A549 (cell line): ENCODE data around the gene RAB26. TPM values are rescaled to one million over a fixed set of nuclear protein-coding genes. Genes with fewer than 3 reads are reported as not detected.
A peak's percentile ranks its signal among the peaks of the same experiment; 100 is the strongest.

Experiments used
- ATAC-seq, 2 experiments: fragments of 200-7000 bp in 1 of 2; fragments of >200 bp in 1 of 2; cut with Nextera tagmentation in 1 of 2; cut with Tn5 transposase in 1 of 2; 3 replicates each; pipeline versions ENCODE4 v1.8.0 to v1.9.1; 2018 to 2020; ENCODE audit warnings: mild to moderate bottlenecking in 1 of 2, moderate library complexity in 1 of 2
- CTCF ChIA-PET: fragments of 300-600 bp; sonication (Branson Sonifier 250); formaldehyde crosslinking; extraction: SDS; loops from one replicate; lab custom pipeline; 2021; ENCODE audit warnings: antibody characterized with exemption, inconsistent platforms; lab: Yijun Ruan, JAX
- POLR2A ChIA-PET: fragments of 350-600 bp; formaldehyde crosslinking; extraction: SDS; loops from one replicate; lab custom pipeline; 2021; ENCODE audit warnings: antibody characterized with exemption, inconsistent platforms; lab: Yijun Ruan, JAX
- DNase-seq, 2 experiments: peaks; one replicate each; pipeline versions ENCODE4 v3.0.0 to v3.0.0-alpha.2; 2011 to 2016; ENCODE audit warnings: low read depth in 1 of 2, low spot score in 1 of 2
- FAIRE-seq: peaks from 2 replicates; lab custom pipeline; 2011; peaks lifted over from hg19 to GRCh38; lab: Jason Lieb, UNC
- H3K27ac ChIP-seq, 2 experiments: fragments of >200 bp; sonication (Bioruptor Twin); formaldehyde crosslinking; 3 replicates each; pipeline ENCODE4 v1.5.1; 2016 to 2017
- H3K4me1 ChIP-seq: fragments of >200 bp; sonication (Bioruptor Twin); formaldehyde crosslinking; 3 replicates; pipeline ENCODE4 v1.6.1; 2016
- H3K4me2 ChIP-seq: fragments of >200 bp; sonication (Bioruptor Twin); formaldehyde crosslinking; 3 replicates; pipeline ENCODE4 v1.6.1; 2016
- H3K4me3 ChIP-seq: fragments of >200 bp; sonication (Bioruptor Twin); formaldehyde crosslinking; 3 replicates; pipeline ENCODE4 v1.5.1; 2016
- H3K9me3 ChIP-seq: fragments of >200 bp; sonication (Bioruptor Twin); formaldehyde crosslinking; 3 replicates; pipeline ENCODE4 v1.6.1; 2016
- EHMT2 ChIP-seq: fragments of 200-600 bp; sonication (generic); IDR thresholded peaks from 2 replicates; pipeline ENCODE4 v1.6.1; 2016; ENCODE audit warnings: antibody characterized with exemption, low read depth, mild to moderate bottlenecking, moderate library complexity
- EP300 ChIP-seq, 2 experiments: fragments of >200 bp; sonication (Bioruptor Twin); formaldehyde crosslinking; IDR thresholded peaks; 2 replicates in 1 of 2; 3 replicates in 1 of 2; pipeline ENCODE4 v1.6.1; 2016 to 2017
- FOSB ChIP-seq: fragments of 250-450 bp; sonication (Bioruptor Pico); IDR thresholded peaks from 2 replicates; pipeline ENCODE4 v1.5.0; 2020; ENCODE audit warnings: mild to moderate bottlenecking, moderate library complexity
- GATA3 ChIP-seq: IDR thresholded peaks from 2 replicates; pipeline ENCODE4 v1.6.1; 2012; ENCODE audit warnings: borderline replicate concordance
- HDAC2 ChIP-seq: fragments of 200-600 bp; sonication (generic); IDR thresholded peaks from 2 replicates; pipeline ENCODE4 v1.6.1; 2016
- HOXA7 ChIP-seq: fragments of 250-450 bp; sonication (Bioruptor Pico); IDR thresholded peaks from 2 replicates; pipeline ENCODE4 v1.5.0; 2020; ENCODE audit warnings: mild to moderate bottlenecking, moderate library complexity
- MAFK ChIP-seq: fragments of 450-650 bp; IDR thresholded peaks from 2 replicates; pipeline ENCODE4 v1.6.1; 2014; ENCODE audit not compliant: partially characterized antibody
- MYC ChIP-seq: IDR thresholded peaks from 2 replicates; pipeline ENCODE4 v1.6.1; 2012; ENCODE audit warnings: mild to moderate bottlenecking, inconsistent platforms, low read length, improper control_type of control experiment, borderline replicate concordance
- NFE2L2 ChIP-seq: fragments of 150-350 bp; conservative IDR thresholded peaks from 2 replicates; pipeline ENCODE4 v1.6.1; 2014; ENCODE audit warnings: low read length
- NPAS2 ChIP-seq: fragments of 250-450 bp; sonication (Bioruptor Pico); IDR thresholded peaks from 2 replicates; pipeline ENCODE4 v1.8.0; 2022; ENCODE audit warnings: mild to moderate bottlenecking, moderate library complexity, borderline replicate concordance
- POLR2AphosphoS2 ChIP-seq: conservative IDR thresholded peaks from 2 replicates; pipeline ENCODE4 v1.6.1; 2012; ENCODE audit warnings: low read length, improper control_type of control experiment, inconsistent platforms
- RARB ChIP-seq: fragments of 250-450 bp; sonication (Bioruptor Pico); IDR thresholded peaks from 2 replicates; pipeline ENCODE4 v1.8.0; 2021; ENCODE audit warnings: mild to moderate bottlenecking, moderate library complexity
- SMC3 ChIP-seq: fragments of >200 bp; sonication (Bioruptor Twin); formaldehyde crosslinking; IDR thresholded peaks from 3 replicates; pipeline ENCODE4 v1.6.1; 2018; ENCODE audit warnings: inconsistent platforms
- TFCP2L1 ChIP-seq: fragments of 250-450 bp; sonication (Bioruptor Pico); IDR thresholded peaks from 2 replicates; pipeline ENCODE4 v1.5.0; 2021; ENCODE audit warnings: mild to moderate bottlenecking
- TP53 ChIP-seq: fragments of 250-450 bp; sonication (Bioruptor Pico); IDR thresholded peaks from 2 replicates; pipeline ENCODE4 v1.5.0; 2021; ENCODE audit warnings: mild to moderate bottlenecking, moderate library complexity
- ZFP36 ChIP-seq: fragments of 450-650 bp; IDR thresholded peaks from 2 replicates; pipeline ENCODE4 v1.6.1; 2014; ENCODE audit warnings: borderline replicate concordance; ENCODE audit not compliant: partially characterized antibody
- ZSCAN20 ChIP-seq: fragments of 250-450 bp; sonication (Bioruptor Pico); IDR thresholded peaks from 2 replicates; pipeline ENCODE4 v1.8.0; 2022; ENCODE audit warnings: mild to moderate bottlenecking, moderate library complexity
- WGBS: methylation state at CpG from one replicate; pipeline ENCODE4 v1.1.6; 2017; ENCODE audit errors: missing lambda C conversion rate; 5-methylcytosine and 5-hydroxymethylcytosine counted together
- polyA plus RNA-seq, 4 experiments: library from polyadenylated mRNA; depleted of rRNA in 3 of 4; stranded (reverse); fragments of >200 nt; fragmentation: RNase III in 1 of 4; extraction: RNeasy Plus Mini Kit Qiagen cat#74134 plus additional on column Dnase treatment in 1 of 4; gene quantifications; 2 replicates in 3 of 4; 3 replicates in 1 of 4; pipeline ENCODE4 v1.2.3, GENCODE V29; 2011 to 2017
- TF ChIP-seq, protein P1 (sequence below): fragments of 200-600 bp; sonication (generic); IDR thresholded peaks from 2 replicates; pipeline ENCODE4 v1.6.1; 2016; ENCODE audit warnings: antibody characterized with exemption, mild to moderate bottlenecking, moderate library complexity
- TF ChIP-seq, protein P2 (sequence below): fragments of >200 bp; sonication (Bioruptor Twin); formaldehyde crosslinking; IDR thresholded peaks from 2 replicates; pipeline ENCODE4 v1.6.1; 2016
- TF ChIP-seq, protein P3 (sequence below): fragments of 250-450 bp; sonication (Bioruptor Pico); IDR thresholded peaks from 2 replicates; pipeline ENCODE4 v1.5.0; 2021; ENCODE audit warnings: mild to moderate bottlenecking, moderate library complexity, borderline replicate concordance
- TF ChIP-seq, protein P4 (sequence below): fragments of >200 bp; sonication (Bioruptor Twin); formaldehyde crosslinking; IDR thresholded peaks from 3 replicates; pipeline ENCODE4 v1.6.1; 2016

The RAB26 gene
- polyA plus RNA-seq, 2 of the 4 experiments (the other 2 are of a cell fraction): 6.7 TPM

DNA sequence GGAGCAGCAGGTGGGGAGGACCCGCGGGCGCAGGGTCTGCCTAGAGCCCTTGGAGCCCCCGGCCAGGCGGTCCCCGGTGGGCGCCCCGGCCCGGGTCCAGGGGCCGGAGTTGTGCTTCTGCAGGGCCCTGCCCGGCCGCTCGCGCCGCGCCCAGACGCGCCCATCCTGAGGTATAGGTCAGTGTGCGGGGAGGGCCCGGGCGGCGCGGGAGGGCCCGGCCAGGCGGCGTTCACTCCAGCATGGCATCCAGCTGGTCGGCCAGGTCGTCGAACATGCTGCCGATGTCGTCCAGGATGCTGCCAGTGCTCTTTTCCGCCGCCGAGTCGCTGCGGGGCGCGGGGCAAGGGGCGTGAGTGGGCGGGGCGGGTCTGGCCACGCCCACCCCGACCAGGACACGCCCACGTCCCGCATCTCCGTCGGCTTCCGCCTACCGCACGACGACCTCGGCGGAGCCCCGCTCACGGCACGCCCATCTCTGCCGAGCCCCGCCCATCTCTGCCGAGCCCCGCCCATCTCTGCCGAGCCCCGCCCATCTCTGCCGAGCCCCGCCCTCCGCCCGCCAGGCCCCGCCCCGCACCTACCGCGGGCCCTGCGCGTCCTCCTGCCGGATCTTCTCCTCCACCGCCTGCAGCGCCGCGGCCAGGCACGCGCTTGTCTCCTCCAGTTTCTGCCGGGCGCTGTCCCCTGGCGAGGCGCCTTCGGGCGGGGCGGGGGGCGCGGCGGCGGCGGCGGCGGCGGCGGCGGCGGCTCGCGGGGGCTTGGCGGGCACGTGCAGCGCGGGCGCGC, 30.1 kb downstream of the RAB26 start:
- FAIRE-seq (no peak), ATAC-seq (peak in 1 of 2 experiments; percentile 20; a peak in 3 of 6 replicates)
- 68% methylated on average over 40 of the region's 106 CpGs for WGBS

DNA sequence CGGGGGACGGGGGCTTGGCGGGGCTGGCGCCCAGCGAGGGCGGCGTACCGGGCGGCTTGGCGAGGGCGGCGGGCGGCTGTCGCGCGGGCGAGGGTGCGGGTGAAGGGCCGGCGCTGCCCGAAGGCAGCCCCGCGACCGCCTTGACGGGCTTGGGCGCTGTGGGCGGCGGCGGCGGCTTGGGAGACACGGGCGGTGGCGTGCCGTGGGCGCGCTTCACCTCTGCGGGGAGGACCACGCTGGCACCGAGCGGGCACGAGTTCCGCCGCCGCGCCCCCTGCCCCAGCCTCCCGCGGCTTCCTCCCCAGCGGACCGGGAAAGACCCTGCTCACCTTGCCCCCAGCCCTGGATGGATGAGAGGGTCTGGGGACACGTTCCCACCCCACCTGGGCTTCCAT, 30.7 kb downstream of the RAB26 start:
- Histone ChIP-seq H3K4me1 (no peaks in the 10 kb centered on the region), H3K4me2 (no peak overlapping the region), H3K27ac (no peak overlapping the region), H3K4me3 (no peak overlapping the region), H3K9me3 (no peaks in the 10 kb centered on the region)
- TF ChIP-seq EHMT2 (no peak), SMC3 (no peak)
- ATAC-seq (no peak), DNase-seq (no peak), FAIRE-seq (no peak)
- CTCF ChIA-PET: no interaction called here
- POLR2A ChIA-PET: no interaction called here
- WGBS: 96% methylated on average over 41 of the region's 50 CpGs

More for the DNA sequence above, 30.1 kb downstream of the RAB26 start:
- ChIA-PET POLR2A (interaction anchor here (2.1 kb wide), 1 partner anchor 23 kb away, joined by 9 read pairs; the partner anchor contains the start of gene TRAF7), CTCF (interaction anchor here (3.1 kb wide), 1 partner anchor 16 kb away, joined by 12 read pairs; no protein-coding TSS in a partner anchor)
- TF ChIP-seq ZSCAN20 (CRISPR knock-in tag) (no peak), TFCP2L1 (CRISPR knock-in tag) (no peak), MYC (no peak), NPAS2 (CRISPR knock-in tag) (no peak), FOSB (no peak), TP53 (CRISPR knock-in tag) (no peak), EP300 (IDR thresholded peaks at IDR 0.05) (no peak), HDAC2 (no peak), POLR2AphosphoS2 (no peak), GATA3 (no peak), MAFK (no peak), RARB (CRISPR knock-in tag) (no peak), NFE2L2 (no peak), HOXA7 (CRISPR knock-in tag) (no peak), ZFP36 (no peak)
- TF ChIP-seq, protein P1, sequence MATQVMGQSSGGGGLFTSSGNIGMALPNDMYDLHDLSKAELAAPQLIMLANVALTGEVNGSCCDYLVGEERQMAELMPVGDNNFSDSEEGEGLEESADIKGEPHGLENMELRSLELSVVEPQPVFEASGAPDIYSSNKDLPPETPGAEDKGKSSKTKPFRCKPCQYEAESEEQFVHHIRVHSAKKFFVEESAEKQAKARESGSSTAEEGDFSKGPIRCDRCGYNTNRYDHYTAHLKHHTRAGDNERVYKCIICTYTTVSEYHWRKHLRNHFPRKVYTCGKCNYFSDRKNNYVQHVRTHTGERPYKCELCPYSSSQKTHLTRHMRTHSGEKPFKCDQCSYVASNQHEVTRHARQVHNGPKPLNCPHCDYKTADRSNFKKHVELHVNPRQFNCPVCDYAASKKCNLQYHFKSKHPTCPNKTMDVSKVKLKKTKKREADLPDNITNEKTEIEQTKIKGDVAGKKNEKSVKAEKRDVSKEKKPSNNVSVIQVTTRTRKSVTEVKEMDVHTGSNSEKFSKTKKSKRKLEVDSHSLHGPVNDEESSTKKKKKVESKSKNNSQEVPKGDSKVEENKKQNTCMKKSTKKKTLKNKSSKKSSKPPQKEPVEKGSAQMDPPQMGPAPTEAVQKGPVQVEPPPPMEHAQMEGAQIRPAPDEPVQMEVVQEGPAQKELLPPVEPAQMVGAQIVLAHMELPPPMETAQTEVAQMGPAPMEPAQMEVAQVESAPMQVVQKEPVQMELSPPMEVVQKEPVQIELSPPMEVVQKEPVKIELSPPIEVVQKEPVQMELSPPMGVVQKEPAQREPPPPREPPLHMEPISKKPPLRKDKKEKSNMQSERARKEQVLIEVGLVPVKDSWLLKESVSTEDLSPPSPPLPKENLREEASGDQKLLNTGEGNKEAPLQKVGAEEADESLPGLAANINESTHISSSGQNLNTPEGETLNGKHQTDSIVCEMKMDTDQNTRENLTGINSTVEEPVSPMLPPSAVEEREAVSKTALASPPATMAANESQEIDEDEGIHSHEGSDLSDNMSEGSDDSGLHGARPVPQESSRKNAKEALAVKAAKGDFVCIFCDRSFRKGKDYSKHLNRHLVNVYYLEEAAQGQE: no peak
- TF ChIP-seq, protein P2, sequence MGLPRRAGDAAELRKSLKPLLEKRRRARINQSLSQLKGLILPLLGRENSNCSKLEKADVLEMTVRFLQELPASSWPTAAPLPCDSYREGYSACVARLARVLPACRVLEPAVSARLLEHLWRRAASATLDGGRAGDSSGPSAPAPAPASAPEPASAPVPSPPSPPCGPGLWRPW: no peak
- TF ChIP-seq, protein P3, sequence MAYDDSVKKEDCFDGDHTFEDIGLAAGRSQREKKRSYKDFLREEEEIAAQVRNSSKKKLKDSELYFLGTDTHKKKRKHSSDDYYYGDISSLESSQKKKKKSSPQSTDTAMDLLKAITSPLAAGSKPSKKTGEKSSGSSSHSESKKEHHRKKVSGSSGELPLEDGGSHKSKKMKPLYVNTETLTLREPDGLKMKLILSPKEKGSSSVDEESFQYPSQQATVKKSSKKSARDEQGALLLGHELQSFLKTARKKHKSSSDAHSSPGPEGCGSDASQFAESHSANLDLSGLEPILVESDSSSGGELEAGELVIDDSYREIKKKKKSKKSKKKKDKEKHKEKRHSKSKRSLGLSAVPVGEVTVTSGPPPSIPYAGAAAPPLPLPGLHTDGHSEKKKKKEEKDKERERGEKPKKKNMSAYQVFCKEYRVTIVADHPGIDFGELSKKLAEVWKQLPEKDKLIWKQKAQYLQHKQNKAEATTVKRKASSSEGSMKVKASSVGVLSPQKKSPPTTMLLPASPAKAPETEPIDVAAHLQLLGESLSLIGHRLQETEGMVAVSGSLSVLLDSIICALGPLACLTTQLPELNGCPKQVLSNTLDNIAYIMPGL (CRISPR knock-in tag): no peak
- TF ChIP-seq, protein P4, sequence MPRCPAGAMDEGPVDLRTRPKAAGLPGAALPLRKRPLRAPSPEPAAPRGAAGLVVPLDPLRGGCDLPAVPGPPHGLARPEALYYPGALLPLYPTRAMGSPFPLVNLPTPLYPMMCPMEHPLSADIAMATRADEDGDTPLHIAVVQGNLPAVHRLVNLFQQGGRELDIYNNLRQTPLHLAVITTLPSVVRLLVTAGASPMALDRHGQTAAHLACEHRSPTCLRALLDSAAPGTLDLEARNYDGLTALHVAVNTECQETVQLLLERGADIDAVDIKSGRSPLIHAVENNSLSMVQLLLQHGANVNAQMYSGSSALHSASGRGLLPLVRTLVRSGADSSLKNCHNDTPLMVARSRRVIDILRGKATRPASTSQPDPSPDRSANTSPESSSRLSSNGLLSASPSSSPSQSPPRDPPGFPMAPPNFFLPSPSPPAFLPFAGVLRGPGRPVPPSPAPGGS: no peak
- DNase-seq: peak in 1 of 2 experiments; percentile 60
- H3K4me1 ChIP-seq: no peaks in the 10 kb centered on the region
- H3K9me3 ChIP-seq: no peaks in the 10 kb centered on the region
- no peak overlapping the region for H3K4me2 ChIP-seq
- no peak overlapping the region for H3K27ac ChIP-seq
- no peak overlapping the region for H3K4me3 ChIP-seq
